Hematopoietic multipotent progenitor cell (in vitro differentiated cells): Measurements from ENCODE around the gene CYREN. TPM values are rescaled to one million over a fixed set of nuclear protein-coding genes. Genes with fewer than 3 reads are reported as not detected.

ENCODE experiments used
- DNase-seq, 3 donors: peaks; one replicate each; pipeline ENCODE4 v3.0.0-alpha.2; 2011 to 2015; ENCODE audit warnings: low read depth in 2 of 3, low spot score in 2 of 3
- small RNA-seq: library from RNA; depleted of rRNA; stranded (forward); fragments of <200 nt; gene quantifications from one replicate; pipeline ENCODE3, GENCODE V24; 2012
- total RNA-seq: library from RNA; depleted of rRNA; stranded (reverse); fragments of >200 nt; gene quantifications from one replicate; pipeline ENCODE4 v1.2.3, GENCODE V29; 2012

The CYREN gene
- total RNA-seq, 1 donor, result 53.6 TPM

DNA sequence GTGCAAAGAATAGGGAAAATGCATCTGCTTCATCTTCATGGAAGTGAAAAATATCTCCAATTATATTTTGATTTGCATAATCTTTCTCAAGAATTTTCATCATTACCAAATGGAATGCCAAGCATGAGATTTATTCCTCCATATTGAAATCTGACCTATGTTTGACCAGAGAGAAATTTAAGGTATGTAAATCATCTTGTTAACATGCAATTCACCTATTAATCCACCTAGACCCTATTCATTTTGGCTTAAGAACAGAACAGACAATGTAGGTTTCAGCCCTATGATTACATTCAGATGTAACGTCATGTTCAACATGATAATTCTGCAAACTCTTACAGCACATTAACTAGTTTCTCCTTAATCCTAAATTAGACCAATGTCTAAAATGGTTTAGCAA, 53.4 kb downstream of the CYREN start:
- DNase-seq, result no peak

Small RNA genes within 50 kb of the gene (small RNA-seq; reads per million reads assigned to genes)
- gene MIR6509, result 0.47 reads per million

Other genes with a start within 250 kb of the CYREN start
- 0.81 TPM for gene AGBL3, start 184.2 kb downstream of the CYREN start, total RNA-seq
- gene TMEM140, start 22.6 kb downstream of the CYREN start, total RNA-seq, result 38.0 TPM
- 43.4 TPM for gene WDR91, start 40.8 kb upstream of the CYREN start, total RNA-seq
- gene STRA8, start 63.1 kb upstream of the CYREN start, total RNA-seq, result not detected